Medulla oblongata (tissue), 1 donor: Measurements from ENCODE around the gene OLFML1.
"Not testable (repeated sequence)": the region's sequence is repeated elsewhere in the genome, so short reads cannot be mapped to it uniquely, and the experiment has no call there.

ENCODE experiments used
- DNase-seq: peaks from one replicate; pipeline ENCODE4 v3.0.0-alpha.2; 2015; ENCODE audit errors: extremely low spot score

Gene OLFML1

GRCh38 chr11:7512525-7513233 lies 27.4 kb downstream of the OLFML1 start:
- DNase-seq: peak; percentile 78

DNA sequence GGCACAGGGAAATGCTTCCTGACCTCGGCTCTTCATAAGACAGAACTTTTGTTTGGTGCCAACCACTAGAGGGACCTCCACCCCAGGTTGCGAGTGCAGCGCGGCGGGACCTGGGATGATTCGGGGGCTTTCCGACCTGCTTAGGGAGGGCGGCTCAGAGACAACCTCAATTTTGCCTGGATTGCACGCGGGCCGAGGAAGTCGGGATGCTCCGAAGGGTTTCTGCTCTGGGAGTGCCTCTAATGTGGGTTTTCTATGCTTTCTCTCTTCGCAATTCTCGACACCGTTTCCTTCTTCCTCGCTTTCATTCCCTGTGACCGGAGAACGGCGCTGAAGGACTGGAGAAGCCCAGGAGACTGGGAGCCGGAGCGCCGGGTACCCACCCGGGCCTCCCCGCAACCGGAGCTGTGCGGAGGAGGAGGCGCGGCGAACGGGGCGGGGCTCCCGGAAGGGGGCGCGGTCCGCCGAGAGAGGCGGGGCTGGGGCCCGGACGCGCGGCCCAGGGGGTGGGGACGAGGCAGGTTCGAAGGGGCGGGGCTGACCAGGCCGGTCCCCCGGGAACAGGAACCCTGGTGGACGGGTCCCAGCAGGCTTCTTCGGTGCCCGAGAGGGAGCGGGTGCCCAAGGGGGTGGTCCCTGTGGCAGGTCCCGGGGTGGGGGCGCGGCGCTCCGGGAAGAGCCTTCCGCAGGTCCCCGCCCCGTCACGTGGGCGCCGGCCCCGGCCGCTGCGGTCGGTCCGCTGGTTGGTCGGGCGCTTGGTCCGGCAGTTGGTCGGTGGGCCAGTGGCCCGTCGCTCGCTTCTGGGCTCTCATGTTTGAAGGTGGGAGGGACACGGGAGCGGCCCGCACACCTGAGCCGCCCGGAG lies 28.2 kb downstream of the OLFML1 start, which contains the start of gene PPFIBP2:
Gene PPFIBP2 (plus strand): TSS at position 766 of the 865 bp plus-strand sequence. CDS start 35,477 bp downstream, outside the sequence.
- peak; percentile 92 for DNase-seq

DNA sequence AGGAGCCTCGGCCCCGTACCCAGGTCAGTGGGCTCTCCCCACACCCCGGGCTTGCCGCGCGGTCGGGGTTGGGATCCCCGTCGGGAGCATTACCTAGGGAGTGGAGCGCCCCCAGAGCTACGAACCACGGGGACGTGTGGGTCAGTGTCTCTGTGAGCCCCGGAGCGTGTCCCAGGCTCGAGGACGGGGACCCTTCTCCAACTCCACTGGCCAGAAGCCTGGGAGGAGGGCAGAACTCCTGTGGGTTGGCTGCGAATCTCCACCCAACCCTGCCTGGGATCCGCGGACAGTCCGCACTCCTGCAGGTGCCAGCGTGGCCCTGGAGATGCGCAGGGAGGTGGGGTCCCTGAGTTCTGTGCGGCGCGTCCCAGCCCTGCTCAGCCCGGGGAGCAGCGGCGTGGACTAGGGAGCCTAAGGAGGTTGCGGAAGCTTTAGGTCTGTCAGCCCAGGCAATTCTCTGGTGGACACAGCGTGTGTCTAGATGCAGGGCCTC lies 28.8 kb downstream of the OLFML1 start:
- peak; percentile 60 for DNase-seq

GRCh38 chr11:7515447-7515886 lies 30.2 kb downstream of the OLFML1 start:
- DNase-seq: no peak

DNA sequence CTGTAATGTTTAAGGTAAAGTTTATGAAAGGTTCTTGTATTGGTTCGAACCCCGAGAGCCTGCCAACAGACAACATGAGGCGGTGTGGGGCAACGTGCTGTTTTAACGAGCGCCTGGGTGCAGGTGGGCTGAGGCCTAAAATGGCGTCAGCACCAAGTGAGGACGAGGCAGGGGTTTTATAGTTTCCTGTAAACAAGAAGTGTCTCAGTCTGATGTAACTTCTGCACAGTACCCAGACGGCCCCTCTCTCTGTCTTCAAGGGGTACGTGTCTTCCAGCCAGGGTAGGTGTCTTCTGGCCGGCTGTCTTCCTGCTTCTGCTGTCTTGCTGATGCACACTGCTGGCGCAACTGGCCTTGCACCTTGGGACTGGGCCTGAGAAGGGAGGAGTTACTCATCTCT lies 31.2 kb downstream of the OLFML1 start:
- DNase-seq: no peak

GRCh38 chr11:7517743-7518142 lies 32.4 kb downstream of the OLFML1 start:
- DNase-seq: not testable (repeated sequence)

GRCh38 chr11:7518811-7519562 lies 33.7 kb downstream of the OLFML1 start:
- no peak for DNase-seq

GRCh38 chr11:7520011-7520942 lies 35.0 kb downstream of the OLFML1 start:
- DNase-seq: peak; percentile 23

GRCh38 chr11:7520981-7521487 lies 35.7 kb downstream of the OLFML1 start:
- DNase-seq: peak; percentile 62

DNA sequence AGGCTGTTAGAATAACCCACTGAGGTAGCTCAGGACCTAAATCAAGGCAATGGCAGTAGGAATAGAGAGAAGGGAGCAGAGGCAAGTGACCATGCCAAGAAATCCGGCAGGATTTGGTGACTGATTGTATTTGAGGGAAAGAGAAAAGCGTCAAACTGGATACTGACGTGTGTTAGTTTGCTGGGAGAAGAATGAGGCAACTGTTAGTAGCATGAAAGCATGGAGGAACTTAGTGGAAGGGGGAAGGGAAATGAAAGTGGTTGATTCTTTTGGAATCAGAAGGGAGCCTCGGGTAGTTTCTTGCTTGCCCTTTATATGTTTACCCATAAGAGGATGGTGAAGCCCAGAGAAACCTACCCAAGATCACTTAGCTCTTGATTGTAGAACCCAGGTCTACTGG lies 36.8 kb downstream of the OLFML1 start:
- DNase-seq: peak; percentile 84

DNA sequence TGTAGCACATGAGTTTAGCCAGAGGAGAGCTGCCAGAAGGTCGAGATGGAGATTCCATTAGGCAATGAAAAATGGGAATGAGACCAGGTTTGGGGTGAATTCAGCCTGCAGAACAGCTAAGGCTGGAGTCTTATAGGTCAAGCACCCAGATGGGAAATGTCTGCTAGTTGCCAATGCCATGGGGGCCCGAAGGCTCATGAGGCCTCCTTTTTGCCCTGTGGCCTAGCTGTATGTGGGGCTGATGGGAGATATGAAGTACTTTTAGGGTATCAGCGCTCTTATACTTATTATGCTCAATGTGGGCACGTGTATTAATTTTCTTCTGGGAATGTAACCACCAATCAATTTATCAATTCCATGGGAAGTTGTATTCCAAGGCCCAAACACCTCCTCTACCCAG lies 37.2 kb downstream of the OLFML1 start:
- DNase-seq: no peak

DNA sequence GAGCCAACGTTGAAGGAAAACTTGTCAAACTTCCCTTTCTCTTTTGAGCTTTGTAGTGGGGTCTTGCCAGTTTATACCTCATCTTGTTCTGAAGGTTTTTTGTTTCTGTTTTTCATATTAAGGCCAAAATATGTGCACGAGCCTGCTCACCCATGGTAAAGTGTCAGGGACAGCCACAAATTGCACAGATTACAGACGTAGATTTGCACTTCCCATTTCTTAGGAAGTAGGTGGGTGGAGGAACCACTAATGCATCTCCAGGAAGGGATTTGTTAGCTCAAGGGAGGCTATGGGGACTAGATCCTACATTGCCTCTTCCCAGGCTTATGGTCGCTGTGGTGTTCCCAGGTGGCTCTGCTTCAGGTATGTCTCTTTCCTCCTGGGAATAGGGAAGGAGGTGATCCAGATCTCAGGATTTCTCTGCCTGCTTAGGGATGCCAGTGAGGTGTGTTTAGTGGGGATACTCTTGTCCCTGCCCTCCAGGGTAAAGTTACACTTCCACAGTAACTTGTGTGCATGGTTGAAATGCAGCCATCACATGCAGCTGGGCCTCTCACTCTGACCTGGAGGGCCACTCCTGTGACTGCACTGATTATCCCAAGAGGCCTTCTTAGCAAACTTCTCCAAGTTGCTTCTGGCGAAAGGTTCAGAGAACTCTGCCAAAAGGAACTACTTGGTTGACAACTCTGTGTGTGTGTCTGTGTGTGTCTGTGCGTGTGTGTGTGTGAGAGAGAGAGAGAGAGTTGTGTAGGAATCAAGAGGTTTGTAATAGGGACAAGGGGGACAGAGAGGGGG lies 38.3 kb downstream of the OLFML1 start:
- DNase-seq: peak; percentile 33

DNA sequence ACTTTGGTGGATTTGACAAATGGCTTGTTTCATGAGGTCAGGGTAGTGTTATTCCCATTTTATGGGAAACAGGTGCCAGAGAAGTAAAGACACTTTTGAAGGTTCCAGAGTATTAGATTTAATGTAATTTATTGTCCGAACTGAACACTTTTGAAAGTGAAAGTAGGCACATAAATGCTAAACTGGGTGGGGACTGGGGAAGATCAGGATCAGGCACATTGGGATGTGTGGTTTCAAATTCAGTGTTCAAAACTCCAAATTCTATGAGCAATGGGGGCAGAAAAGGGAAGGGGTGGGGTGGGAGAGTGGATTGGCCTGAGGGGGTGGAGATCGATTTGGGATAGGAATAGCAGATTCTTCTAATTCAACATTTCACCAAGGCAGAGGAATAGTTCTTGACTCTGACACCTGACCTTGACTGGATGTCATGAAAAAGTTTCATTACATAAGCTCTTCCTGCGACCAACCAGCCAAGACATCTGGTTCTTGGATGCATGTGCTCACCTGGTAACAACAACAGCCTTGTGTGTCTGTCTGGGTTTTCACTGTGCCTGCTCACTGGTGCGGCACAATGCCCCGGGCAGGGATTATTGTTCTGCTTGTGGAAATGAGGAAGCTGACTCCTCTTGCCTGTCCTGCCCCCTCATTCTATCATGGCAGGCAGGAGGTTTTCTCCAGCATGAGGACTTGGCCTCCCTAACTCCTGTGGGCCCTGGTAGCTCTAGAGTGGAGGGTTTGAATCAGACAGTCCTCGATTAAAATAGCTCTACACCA lies 39.3 kb downstream of the OLFML1 start:
- DNase-seq: peak; percentile 29

DNA sequence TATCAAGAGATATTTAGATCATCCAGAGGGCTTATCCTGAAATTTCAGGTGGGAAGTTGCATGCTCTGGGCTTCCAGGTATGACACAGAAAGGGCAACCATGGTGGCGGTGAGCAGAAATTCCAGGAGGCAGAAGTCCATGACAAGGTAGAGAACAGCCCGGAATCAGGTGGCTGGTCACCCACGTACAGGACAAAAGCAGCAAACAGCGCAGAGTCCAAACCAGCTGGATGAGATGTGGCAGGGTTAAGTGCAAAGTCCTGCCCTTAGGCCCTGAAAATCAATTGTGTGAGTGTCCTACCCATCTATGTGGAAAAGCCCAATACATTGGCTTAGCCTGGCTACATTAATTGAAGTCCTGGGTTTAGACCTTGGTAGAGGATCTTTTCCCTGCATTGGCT lies 40.1 kb downstream of the OLFML1 start:
- no peak for DNase-seq

DNA sequence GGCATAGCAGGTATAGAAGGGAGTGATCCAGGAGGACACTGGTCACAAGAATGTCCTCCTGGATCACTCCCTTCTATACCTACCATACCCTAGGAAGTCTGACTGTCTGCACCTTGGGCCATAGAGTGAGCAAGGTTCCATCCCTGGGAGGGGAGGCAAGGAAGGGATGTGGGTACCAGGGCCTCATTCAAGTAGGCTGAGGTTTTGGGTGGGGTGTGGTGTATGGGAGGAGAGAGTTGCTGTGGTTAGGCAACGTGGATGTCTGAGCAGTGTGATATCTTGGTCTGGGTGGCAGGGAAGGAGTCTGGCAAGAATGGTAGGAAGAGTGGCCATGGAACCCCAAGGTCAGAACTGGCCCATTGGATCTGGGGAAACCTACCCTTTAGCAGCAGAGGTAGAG lies 41.7 kb downstream of the OLFML1 start:
- DNase-seq: no peak

GRCh38 chr11:7528514-7529049 lies 43.3 kb downstream of the OLFML1 start:
- DNase-seq: no peak

DNA sequence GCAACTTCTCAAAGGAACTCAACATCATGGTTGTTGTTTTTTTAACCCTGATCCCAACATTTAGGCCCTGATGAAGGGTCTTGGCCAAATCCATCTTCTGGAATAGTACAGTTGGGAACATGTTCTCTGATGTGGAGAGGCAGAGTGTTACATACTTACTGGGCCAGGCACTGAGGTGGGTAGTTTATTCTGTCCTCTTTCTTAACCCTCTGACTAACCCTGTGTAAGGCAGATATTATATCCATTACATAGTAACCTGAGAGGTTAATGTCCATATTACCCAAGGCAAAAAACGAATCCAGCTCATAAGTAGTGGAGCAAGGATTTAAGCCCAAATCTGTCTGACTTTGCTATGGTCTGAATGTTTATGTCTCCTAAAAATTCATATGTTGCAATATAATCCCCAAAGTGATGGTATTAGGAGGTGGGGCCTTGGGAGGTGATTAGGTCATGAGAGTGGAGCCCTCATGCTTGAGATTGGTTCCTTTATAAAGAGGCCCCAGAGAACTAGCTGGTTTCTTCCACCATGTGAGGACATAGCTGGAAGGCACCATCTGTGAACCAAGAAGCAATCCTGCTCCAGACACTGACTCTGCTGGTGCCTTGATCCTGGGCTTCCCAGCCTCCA lies 44.8 kb downstream of the OLFML1 start:
- DNase-seq: no peak

DNA sequence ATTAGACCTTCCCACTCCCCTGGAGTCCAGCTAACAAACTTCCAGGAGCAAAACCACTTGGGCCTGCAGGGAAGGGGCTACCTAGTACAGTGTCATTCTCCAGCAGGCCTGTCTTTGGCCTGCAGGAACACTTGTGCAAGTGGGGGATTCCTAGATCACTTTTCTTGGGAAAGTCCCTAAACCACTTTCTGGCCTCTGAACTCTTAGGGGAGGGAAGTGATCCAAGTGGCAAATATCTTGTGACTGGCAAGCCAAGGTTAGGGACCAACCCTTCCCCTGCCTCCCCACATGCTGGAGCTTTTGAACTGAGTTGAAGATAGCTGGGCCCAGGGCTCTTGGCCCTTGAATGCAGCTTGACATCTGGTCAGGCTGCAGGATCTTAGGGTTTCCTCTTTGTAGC lies 45.7 kb downstream of the OLFML1 start:
- no peak for DNase-seq
